Measurements from ENCODE around the gene SREBF2. TPM values are rescaled to one million over a fixed set of nuclear protein-coding genes. Genes with fewer than 3 reads are reported as not detected.

The SREBF2 gene
- total and polyA plus RNA-seq, 9 of the 15 experiments (the other 6 are each of a cell fraction or from before 2014, with no cell fraction given): 1.1 to 84.2 (median 26.9) TPM

DNA sequence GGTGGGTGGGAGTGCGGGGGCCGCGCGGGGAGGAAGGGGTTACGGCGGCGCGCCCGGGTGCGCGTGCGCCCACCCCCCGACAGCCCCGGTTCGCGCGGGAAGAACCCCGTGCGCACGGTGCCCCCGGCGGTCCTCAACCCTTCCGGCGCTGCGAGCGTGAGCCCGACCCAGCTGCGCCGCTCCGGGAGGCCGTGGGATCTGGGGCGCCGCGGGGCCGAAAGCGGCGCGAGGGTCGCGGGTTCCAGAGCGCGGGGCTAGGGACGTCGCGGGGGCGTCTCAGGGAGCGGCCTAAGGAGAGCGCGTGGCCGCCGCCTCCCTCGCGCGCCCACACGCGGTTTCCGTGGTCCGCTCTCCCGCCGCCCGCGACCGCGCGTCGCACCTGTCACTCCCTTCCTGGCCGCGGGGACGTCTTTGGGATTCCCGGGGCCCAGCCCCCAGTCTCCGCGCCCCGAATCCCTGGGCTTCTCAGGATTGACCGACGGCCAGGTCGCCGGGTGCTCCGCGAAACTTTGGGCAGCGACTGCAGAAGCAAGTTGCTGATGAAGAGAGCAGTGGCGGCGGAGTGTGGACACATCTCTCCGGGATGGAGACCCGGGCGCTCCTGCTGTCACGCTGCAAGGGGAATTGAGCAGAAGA is 582 bp downstream of the SREBF2 start (continued):
- TF ChIP-seq, protein P1, sequence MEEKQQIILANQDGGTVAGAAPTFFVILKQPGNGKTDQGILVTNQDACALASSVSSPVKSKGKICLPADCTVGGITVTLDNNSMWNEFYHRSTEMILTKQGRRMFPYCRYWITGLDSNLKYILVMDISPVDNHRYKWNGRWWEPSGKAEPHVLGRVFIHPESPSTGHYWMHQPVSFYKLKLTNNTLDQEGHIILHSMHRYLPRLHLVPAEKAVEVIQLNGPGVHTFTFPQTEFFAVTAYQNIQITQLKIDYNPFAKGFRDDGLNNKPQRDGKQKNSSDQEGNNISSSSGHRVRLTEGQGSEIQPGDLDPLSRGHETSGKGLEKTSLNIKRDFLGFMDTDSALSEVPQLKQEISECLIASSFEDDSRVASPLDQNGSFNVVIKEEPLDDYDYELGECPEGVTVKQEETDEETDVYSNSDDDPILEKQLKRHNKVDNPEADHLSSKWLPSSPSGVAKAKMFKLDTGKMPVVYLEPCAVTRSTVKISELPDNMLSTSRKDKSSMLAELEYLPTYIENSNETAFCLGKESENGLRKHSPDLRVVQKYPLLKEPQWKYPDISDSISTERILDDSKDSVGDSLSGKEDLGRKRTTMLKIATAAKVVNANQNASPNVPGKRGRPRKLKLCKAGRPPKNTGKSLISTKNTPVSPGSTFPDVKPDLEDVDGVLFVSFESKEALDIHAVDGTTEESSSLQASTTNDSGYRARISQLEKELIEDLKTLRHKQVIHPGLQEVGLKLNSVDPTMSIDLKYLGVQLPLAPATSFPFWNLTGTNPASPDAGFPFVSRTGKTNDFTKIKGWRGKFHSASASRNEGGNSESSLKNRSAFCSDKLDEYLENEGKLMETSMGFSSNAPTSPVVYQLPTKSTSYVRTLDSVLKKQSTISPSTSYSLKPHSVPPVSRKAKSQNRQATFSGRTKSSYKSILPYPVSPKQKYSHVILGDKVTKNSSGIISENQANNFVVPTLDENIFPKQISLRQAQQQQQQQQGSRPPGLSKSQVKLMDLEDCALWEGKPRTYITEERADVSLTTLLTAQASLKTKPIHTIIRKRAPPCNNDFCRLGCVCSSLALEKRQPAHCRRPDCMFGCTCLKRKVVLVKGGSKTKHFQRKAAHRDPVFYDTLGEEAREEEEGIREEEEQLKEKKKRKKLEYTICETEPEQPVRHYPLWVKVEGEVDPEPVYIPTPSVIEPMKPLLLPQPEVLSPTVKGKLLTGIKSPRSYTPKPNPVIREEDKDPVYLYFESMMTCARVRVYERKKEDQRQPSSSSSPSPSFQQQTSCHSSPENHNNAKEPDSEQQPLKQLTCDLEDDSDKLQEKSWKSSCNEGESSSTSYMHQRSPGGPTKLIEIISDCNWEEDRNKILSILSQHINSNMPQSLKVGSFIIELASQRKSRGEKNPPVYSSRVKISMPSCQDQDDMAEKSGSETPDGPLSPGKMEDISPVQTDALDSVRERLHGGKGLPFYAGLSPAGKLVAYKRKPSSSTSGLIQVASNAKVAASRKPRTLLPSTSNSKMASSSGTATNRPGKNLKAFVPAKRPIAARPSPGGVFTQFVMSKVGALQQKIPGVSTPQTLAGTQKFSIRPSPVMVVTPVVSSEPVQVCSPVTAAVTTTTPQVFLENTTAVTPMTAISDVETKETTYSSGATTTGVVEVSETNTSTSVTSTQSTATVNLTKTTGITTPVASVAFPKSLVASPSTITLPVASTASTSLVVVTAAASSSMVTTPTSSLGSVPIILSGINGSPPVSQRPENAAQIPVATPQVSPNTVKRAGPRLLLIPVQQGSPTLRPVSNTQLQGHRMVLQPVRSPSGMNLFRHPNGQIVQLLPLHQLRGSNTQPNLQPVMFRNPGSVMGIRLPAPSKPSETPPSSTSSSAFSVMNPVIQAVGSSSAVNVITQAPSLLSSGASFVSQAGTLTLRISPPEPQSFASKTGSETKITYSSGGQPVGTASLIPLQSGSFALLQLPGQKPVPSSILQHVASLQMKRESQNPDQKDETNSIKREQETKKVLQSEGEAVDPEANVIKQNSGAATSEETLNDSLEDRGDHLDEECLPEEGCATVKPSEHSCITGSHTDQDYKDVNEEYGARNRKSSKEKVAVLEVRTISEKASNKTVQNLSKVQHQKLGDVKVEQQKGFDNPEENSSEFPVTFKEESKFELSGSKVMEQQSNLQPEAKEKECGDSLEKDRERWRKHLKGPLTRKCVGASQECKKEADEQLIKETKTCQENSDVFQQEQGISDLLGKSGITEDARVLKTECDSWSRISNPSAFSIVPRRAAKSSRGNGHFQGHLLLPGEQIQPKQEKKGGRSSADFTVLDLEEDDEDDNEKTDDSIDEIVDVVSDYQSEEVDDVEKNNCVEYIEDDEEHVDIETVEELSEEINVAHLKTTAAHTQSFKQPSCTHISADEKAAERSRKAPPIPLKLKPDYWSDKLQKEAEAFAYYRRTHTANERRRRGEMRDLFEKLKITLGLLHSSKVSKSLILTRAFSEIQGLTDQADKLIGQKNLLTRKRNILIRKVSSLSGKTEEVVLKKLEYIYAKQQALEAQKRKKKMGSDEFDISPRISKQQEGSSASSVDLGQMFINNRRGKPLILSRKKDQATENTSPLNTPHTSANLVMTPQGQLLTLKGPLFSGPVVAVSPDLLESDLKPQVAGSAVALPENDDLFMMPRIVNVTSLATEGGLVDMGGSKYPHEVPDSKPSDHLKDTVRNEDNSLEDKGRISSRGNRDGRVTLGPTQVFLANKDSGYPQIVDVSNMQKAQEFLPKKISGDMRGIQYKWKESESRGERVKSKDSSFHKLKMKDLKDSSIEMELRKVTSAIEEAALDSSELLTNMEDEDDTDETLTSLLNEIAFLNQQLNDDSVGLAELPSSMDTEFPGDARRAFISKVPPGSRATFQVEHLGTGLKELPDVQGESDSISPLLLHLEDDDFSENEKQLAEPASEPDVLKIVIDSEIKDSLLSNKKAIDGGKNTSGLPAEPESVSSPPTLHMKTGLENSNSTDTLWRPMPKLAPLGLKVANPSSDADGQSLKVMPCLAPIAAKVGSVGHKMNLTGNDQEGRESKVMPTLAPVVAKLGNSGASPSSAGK (IDR thresholded peaks at IDR 0.05): peak; percentile 77
- no peak for TF ChIP-seq BCLAF1 (IDR thresholded peaks at IDR 0.05; ENCODE audit: borderline replicate concordance in 1 of 2, control insufficient read depth in 1 of 2, low read depth in 2 of 2, low read length in 1 of 2)
- peak; percentile 45; the same call in 1 of the 2 replicates for TF ChIP-seq ZBTB1 (CRISPR knock-in tag; IDR thresholded peaks at IDR 0.05; ENCODE audit: borderline replicate concordance, low read depth)
- no peak for TF ChIP-seq PML (IDR thresholded peaks at IDR 0.05; ENCODE audit: low read length)
- TF ChIP-seq, protein P2, sequence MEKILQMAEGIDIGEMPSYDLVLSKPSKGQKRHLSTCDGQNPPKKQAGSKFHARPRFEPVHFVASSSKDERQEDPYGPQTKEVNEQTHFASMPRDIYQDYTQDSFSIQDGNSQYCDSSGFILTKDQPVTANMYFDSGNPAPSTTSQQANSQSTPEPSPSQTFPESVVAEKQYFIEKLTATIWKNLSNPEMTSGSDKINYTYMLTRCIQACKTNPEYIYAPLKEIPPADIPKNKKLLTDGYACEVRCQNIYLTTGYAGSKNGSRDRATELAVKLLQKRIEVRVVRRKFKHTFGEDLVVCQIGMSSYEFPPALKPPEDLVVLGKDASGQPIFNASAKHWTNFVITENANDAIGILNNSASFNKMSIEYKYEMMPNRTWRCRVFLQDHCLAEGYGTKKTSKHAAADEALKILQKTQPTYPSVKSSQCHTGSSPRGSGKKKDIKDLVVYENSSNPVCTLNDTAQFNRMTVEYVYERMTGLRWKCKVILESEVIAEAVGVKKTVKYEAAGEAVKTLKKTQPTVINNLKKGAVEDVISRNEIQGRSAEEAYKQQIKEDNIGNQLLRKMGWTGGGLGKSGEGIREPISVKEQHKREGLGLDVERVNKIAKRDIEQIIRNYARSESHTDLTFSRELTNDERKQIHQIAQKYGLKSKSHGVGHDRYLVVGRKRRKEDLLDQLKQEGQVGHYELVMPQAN (IDR thresholded peaks at IDR 0.05; ENCODE audit: borderline replicate concordance): peak; percentile 60; the same call in 1 of the 2 replicates
- TF ChIP-seq KDM1A (IDR thresholded peaks at IDR 0.05): no peak
- peak; percentile 75; the same call in 1 of the 2 replicates for TF ChIP-seq RB1 (IDR thresholded peaks at IDR 0.05; ENCODE audit: low read depth)
- no peak for TF ChIP-seq ZNF41 (CRISPR knock-in tag; conservative IDR thresholded peaks at IDR 0.05)
- no peak for TF ChIP-seq PCBP2 (IDR thresholded peaks at IDR 0.05; ENCODE audit: low read depth, low read length, poor library complexity, severe bottlenecking)
- no peak for TF ChIP-seq CHCHD3 (CRISPR knock-in tag; IDR thresholded peaks at IDR 0.05)
- TF ChIP-seq ZKSCAN1 (IDR thresholded peaks at IDR 0.05; ENCODE audit: low read depth, low read length): no peak
